GM18861 (cell line): ENCODE measurements around the gene EPB41L2.

Experiments used
- ATAC-seq: cut with Tn5 transposase; IDR thresholded peaks from one replicate; pipeline ENCODE4 v1.9.1; 2021; ENCODE audit not compliant: unreplicated experiment

EPB41L2 gene

DNA sequence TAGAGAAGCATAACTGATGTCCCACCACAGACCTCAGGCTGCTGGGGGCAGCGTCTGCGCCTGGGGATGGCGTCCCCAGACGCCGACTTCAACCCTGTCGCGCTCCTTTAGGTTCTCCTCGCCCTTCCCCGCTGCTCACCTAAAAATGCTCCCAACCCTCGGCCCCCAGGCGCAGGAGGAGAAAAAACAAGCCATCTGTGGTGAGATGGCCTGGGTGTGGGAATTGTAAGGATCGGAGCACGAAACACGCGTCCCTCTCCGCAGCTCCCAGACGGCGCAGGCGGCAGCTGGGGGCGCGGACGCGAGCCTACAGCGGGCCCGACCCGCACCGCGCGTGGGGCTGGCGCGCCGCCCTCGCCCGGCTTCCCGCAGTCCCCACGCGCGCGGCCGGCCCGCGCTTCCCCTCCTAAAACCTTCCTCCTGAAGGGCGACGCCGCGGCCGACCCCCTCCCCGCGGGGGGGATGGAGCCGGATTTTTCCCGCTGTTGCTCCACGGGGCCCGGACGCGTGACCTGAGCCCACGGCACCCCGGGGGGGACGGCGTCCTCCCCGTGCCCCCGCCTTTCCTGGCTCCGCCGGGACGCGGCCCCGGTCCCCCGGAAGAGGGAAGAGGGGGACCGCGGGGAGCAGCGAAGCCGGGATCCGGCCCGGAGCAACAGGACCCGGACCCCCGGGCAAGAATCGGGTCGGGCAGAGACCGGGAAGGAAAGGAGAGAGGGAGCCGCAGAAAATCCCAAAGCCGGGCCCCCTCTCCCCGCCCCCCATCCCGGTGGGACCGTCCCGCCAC is 611 bp downstream of the EPB41L2 start:
- ATAC-seq, result no peak

DNA sequence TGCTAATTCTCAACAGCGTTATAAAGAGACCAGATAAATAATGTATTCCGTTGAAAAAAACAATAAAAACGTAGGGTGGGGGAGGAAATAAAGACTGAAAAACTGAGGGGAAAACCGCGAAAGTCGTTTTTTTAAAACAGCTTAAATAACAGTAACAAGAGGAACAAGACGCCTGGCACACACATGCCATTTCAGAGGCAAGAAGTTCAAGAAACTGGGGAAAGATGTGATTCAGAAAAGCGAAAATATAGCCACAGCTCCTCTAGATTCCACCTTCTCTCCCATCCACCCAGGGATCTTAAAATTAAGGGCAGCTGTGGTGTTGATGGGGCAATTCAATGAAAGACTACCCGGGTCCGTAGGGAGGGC is 1.3 kb downstream of the EPB41L2 start:
- no peak for ATAC-seq

DNA sequence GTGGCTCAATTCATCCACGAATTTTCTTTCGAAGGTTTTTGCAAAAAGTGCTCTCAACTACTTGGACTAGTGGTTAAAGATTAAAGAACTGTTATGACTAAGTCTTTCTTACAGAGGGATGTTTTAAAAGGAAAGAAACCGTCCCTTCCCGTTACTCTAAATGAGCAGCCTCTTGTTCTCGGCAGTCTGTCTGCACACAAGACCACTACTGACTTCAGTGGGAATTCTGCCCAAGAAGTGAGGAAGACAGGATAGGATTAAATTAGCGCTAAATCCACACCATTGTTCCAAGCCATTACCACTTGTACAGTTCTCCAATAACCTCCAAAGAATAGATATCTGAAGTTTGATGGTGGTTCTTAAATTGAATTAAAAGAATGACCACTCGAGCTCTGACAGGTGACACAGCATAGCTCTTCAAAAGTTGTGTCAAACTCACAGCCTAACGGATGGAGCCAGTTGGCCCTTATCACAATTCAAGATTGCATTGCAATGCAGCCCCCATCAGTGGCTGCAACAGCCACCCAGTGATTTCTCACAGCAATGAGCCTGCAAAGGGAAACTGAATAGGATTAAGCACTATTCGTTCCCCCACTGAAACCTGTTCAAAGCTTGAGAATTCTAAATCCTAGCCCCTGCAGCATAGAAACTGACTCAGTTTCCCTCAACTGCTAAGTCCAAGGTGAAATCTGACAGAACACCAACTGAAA is 1.8 kb downstream of the EPB41L2 start:
- no peak for ATAC-seq

DNA sequence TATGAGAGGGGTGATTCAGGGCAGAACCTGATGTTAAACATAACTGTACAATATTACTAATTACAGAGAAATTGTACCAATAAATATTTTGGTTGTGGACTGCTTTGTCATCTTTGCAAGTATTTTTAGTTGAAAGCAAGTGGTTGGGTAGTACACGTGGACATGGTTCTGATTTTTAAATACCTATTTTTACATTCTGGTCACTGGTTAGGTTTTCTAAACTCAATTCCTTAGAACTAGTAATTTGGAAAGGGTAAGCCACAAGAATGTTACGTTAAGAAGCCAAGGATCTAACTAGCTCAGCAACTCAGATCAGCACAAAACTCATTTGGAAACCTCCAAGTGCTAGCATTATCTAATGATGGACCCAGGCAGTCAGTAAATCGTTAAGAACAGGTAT is 2.7 kb downstream of the EPB41L2 start:
- ATAC-seq, result no peak

DNA sequence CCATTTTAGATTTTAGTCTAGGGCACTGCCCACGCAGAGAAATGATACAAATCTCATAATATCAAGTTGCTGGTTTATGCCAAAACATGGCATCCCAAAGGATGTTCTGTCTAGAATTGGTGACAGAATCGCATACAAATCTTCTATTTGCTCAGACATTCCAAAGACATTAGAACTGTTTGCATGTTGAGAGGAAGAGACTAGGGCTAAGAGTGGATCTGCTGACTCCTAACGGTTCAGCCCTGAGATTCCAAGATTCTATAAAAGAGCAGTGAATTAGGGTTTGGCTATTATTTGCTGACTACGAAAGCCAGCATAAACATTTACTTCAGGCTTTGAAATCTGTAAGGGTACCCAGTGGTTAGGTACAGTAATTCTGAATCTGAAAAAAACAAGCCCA is 3.6 kb downstream of the EPB41L2 start:
- ATAC-seq, result no peak

DNA sequence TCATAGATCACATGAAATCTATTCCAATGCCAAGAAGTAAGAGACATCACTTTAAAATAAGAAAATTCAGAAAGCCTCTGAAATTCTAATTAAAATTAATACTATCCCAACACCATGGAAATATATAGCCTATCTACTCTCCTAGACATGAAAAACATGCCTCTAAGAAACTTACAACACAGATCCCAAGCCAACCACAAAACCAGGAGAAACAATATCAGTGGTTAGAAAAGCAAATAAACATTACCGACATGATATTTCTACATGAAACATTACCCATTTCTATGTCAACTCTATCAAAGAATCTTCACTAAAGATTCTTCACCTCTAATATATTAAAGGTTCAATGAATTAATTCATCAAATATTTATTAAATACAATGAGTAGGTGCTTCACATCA is 4.8 kb downstream of the EPB41L2 start:
- ATAC-seq, result no peak

DNA sequence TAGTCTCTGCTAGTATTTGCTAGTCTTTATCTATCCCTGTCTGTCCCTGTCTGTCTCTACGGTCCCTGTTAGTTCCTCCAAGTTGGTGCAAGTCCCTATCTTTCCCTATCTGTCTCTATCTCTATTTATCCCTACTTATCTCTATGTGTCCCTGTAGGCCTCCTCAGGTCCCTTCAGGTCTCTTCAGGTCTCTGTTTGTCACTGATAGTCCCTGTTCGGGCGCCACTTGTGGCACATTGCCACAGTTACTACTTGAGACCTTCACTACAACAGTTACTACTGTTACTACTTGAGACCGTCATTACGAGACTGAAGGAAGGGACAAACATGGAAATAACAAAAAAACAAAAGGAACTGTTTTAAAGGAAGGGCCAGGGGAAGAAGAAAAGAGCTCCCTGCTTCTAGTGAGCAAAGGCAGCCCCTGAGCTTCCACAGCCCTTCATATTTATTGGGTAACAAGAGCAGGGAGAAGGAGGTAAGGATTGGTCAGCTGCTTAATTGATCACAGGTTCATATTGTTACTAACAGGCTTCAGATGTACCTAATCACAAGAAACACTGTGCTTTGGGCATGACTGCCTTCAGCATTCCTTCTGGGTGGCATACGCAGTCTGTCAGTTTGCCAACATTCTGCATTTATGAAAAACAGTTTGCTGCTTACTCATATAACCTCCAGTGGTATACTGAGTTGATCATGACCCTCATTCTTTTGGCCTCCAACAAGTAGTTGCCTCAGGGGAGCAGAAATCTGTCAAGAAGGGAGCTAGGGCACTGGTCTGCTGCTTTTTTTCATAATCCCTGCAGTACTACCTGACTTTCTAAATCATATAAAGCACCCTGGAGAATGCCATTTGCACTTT is 8.4 kb downstream of the EPB41L2 start:
- ATAC-seq, result no peak

DNA sequence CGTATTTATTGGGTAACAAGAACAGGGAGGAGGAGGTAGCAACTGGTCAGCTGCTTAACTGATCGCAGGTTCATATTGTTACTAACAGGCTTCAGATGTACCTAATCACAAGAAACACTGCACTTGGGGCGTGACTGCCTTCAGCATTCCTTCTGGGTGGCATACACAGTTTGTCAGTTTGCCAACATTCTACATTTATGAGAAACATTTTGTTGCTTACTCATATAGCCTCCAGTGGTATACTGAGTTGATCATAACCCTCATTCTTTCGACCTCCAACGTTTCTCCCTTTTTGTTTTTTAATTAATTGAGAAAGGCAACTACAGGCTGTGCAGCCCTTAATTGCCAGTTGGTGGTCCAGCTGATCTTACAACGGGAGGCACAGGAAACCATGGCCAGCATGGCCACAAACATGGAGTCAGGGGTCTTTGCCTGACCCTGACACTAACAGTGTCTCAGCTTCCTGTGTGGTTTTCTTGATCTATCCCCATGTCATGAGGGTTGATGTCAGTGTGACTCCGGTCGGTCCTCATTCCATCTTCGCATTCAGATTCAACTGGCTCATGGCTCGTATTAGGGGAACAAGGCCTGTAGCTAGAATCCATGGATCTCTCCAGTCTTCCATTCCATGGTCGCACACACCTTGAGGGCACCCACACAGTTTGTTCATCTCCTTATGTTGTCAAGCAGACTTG is 9.4 kb downstream of the EPB41L2 start:
- no peak for ATAC-seq

DNA sequence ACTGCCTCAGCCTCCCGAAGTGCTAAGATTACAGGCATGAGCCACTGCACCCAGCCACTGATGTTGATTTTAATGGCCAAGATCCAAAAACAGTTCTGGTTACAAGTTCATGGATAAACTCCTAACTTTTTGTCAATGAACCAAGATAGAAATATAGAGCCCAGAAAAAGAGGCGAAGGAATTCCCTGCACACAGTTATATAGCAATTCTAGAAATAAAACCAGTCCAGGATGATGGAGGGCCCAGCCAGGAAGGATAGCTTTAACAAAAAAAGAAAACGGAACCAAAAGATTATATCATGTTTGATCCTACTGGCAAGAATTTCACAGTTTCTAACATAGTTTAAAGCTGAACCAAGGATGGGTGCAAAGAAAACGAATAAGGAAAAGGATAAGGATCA is 10.9 kb downstream of the EPB41L2 start:
- ATAC-seq, result no peak

DNA sequence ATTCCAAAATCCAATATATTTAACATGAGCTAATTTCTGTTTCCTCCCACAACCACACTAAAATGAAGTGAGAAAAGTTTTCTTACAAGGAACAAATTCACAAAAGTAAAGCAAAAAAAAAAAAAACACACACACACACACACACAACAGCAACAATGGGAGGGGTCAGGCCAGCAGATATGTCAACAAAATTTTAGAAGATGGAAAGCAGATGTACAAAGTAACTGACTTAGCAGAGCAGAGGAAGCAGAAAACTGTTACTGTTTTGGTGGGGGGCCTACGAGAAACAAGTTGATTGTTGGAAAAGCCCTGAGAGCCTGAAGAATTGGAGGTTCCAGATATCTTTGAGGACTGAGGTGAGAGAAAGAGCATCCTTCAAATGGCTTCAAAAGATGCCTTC is 11.7 kb downstream of the EPB41L2 start:
- ATAC-seq, result no peak

DNA sequence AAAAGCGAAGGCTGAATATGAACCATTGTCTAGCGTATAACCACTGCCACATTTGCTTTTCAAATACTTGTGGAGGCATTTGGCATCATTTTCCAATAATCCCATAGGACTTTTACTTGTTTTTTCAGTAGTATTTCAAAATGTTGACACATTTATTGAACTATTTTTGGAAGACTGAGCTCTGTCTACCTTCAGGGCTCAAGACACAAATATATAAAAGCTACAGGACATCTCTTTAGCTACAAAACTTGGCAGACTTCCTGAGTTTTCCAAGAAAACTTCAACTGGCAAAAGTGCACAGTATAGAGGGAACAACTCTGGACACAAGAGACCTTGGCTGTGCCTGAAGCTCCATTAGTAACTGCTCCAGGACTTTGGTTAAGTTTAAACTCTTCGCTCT is 13.4 kb downstream of the EPB41L2 start:
- no peak for ATAC-seq

DNA sequence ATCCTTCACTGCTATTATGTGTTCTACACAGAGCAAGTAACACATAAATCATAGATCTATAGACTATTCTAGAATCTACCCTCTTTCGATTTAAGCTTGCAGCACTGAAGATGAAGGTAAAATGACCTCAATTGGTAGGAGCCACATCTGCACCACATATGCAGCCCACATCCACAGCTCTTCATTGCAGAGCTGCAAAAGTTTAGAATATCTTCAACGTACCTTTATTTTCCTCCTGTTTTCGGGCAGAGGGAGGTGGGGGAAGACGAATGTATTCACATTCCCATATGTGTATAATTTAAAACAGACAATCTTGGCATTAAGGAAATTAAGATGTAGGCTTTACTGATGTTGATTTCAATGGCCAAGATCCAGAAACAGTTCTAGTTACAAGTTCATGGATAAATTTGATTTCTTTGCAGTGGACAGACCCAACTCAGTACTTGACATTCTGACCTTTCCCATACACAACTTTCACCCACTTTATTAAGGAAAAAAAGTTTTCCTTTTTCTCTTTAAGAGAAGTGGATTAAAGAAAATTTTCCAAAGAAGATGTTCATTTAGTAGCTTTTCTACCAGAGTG is 14.0 kb downstream of the EPB41L2 start:
- no peak for ATAC-seq

DNA sequence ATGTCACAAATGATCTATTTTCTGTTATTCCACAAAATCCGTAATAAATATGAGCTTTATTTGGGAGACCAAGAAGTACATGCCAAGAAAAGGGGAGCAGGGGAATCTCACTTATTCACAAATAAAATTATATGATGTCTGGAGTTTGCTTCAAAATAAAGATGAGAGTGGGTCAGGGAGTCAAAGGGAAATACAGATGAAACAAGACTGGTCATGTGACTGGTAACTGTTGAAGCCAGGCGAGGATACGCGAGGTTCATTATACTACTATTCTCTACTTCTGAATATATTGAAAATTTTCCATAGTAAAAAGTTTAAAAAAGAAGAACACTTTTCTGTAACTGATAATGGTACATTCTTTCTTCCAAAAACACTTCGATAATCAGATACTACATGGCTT is 14.6 kb downstream of the EPB41L2 start:
- ATAC-seq, result no peak

DNA sequence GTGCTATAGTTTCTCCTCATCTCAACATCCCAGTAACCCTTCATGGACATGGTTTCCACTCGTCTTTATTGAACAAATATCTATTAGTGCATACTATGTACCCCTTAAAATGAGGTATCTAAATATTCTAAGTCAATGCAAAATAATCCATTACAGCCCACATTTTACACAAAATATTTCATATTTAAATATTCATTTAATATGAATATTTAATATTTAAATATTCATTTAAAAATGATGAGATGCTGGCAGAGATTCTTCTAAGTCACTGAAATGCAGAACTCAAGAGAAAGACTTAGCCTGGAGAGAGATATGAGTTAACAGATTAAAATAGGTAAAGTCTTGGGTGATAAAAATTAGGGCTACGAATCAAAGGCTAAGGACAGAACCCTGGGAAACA is 17.9 kb downstream of the EPB41L2 start:
- ATAC-seq, result no peak

DNA sequence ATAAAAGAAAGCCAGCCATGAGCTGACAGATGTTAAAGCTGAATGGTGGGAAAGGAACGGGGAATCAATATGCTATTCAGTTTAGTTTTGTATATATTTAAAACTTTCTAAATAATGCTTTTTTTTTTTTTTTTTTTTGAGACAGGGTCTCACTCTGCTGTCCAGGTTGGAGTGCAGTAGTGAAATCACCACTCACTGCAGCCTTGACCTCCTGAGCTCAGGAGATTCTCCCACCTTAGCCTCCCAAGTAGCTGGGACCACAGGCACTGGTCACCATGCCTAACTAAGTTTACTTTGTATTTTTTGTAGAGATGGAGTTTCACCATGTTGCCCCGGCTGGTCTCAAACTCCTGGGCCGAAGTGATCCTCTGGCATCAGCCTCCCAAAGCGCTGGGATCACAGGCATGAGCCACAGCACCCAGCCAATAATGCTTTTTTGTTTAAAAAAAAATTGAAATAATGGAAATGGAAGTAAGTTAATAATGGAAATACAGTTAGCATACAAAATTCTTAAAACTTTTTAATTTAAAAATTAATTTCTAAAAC is 19.1 kb downstream of the EPB41L2 start:
- ATAC-seq, result no peak

DNA sequence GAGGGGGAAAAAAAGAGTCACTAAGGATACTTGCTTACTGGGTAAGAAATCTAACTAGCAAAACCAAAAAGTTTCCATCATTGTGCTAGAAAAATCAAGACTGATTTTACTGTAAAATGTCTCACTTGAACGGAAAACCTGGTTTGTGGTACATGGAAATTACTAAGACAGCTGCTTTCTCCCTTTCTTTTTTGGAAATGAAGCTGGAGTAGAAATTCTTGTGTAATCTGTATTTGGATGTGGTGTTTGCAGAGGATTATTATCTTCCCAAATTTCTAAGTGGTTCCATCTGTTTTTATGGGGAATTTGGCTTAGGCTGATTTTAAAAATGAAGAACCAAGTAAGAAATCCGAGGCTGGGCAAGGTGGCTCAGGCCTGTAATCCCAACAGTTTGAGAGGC is 20.4 kb downstream of the EPB41L2 start:
- no peak for ATAC-seq

DNA sequence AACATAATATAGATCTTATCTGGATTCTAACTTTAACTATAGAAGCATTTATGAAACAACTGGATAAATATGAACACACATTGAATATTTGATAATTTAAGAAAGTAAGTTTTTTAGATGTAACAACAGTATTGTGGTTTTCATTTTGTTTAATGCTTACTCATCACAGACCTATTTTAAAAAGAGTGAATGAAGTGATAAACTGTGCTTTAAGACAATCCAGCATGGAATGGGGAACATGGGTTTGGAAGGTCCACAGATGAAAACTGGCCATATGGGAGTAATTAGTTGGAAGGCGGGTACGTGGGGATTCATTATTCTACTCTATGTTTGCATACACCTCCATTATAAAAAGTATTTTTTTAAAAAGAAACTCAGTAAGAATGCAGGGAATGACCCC is 21.2 kb downstream of the EPB41L2 start:
- no peak for ATAC-seq

DNA sequence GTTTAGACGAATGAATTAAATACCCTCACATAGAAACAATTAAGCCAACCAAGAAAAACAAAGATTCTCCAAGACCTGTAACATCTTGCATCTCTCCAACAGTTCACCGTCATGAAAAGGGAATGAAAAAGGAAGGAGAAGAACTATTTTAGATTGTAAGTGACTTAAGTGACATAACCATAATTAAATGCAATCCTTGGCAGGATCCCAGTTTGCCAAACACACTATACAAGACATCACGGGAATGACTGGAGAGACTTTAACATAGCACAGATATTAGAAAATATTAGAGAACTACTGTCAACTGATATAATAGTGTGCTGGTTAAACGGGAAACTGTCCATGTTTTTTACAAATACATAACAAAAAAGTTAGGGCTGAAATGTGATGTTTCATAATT is 22.2 kb downstream of the EPB41L2 start:
- no peak for ATAC-seq

DNA sequence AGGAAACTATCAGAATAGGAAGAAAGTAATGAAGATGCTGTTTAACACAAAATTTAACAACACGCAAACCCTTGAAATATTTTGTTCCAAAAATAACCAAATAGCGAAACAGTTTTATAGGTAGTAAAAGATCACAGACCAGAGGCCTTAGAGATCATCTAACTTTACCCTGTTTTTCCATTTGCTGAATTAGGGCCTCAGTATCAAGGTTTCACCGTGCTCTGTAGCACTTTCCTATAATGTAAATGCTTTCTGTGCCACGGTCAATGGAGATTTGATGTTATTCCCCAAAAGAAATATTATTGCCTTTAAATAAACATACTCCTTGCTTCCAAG is 23.7 kb downstream of the EPB41L2 start:
- no peak for ATAC-seq

DNA sequence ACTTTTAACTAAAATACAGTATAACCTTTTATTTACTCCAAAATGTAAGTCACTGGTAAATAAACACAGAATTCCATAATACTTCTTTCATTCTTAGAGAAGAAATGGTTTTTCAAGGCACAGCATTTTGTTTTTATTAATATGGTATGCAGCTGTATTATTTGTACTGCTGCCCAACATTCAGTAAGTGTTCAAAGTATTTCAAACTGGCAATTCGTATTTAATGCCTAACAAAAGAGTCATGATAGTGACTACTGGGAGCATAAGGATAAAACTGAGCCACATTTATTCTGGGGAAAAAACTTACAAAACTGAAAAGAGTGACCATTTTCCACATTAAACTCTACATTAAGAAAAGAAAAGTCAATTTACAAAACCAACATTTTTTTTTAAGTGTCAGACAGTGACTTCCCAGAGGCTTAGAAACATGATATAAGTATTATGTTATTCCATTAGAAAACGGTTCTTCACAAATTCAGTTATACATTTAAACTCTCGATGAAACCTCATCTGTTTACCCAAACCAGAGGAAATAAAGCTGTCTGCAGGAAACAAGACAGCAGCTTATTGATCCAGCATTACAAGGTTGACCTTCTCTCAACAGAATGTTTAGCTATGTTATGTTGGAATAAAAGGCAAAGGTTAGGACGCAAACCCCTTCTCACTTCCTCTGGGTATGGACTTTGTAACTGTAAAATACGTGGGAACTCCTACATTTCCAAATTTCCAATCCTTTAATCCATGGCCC is 24.3 kb downstream of the EPB41L2 start:
- no peak for ATAC-seq
